Progenitor cell of endocrine pancreas (in vitro differentiated cells): ENCODE data around the gene LIMD2. TPM values are rescaled to one million over a fixed set of nuclear protein-coding genes. Genes with fewer than 3 reads are reported as not detected.
A peak's percentile ranks its signal among the peaks of the same experiment; 100 is the strongest.

Source experiments
- DNase-seq: peaks from one replicate; pipeline ENCODE4 v3.0.0; 2021; ENCODE audit warnings: low spot score; ENCODE audit not compliant: unreplicated experiment
- H3K27ac Mint-ChIP-seq: 2 replicates; pipeline ENCODE4 v1.8.0; 2021; ENCODE audit warnings: mild to moderate bottlenecking, moderate library complexity, mixed read lengths
- H3K27me3 Mint-ChIP-seq: 2 replicates; pipeline ENCODE4 v1.8.0; 2021; ENCODE audit warnings: mixed read lengths
- H3K36me3 Mint-ChIP-seq: 2 replicates; pipeline ENCODE4 v1.8.0; 2022; ENCODE audit warnings: mixed read lengths; ENCODE audit not compliant: insufficient read depth
- H3K4me1 Mint-ChIP-seq: 2 replicates; pipeline ENCODE4 v1.8.0; 2021; ENCODE audit warnings: low read depth, mixed read lengths
- H3K4me3 Mint-ChIP-seq: 2 replicates; pipeline ENCODE4 v1.8.0; 2021; ENCODE audit warnings: low read depth, mild to moderate bottlenecking, moderate library complexity, mixed read lengths
- H3K9me3 Mint-ChIP-seq: 2 replicates; pipeline ENCODE4 v1.8.0; 2021; ENCODE audit warnings: low read depth, mixed read lengths
- CTCF ChIP-seq: fragments of 200-600 bp; sonication (generic); IDR thresholded peaks from one replicate; pipeline ENCODE4 v1.5.0; 2021; ENCODE audit warnings: antibody characterized with exemption, mild to moderate bottlenecking; ENCODE audit not compliant: unreplicated experiment
- total RNA-seq: library from RNA; stranded (reverse); gene quantifications from 2 replicates; pipeline ENCODE4 v1.2.1, GENCODE V29; 2021

Gene LIMD2
- total RNA-seq, 1 donor from 2014 or later = 113 TPM

- peak overlapping the region; percentile 40 for H3K4me3 Mint-ChIP-seq
- H3K27me3 Mint-ChIP-seq = no peaks in the 10 kb centered on the region
- TF ChIP-seq CTCF = peak; percentile 44
- H3K4me1 Mint-ChIP-seq = peaks cover 4% of the 10 kb centered on the region
- H3K36me3 Mint-ChIP-seq = peaks cover 2% of the 10 kb centered on the region
- H3K9me3 Mint-ChIP-seq = no peaks in the 10 kb centered on the region
- no peak for DNase-seq
- no peak overlapping the region for H3K27ac Mint-ChIP-seq
These were observed 3.5 kb downstream of the LIMD2 start for GRCh38 chr17:63696381-63696961.

GRCh38 chr17:63695889-63696288, 4.0 kb downstream of the LIMD2 start:
- H3K27me3 Mint-ChIP-seq = no peaks in the 10 kb centered on the region
- H3K9me3 Mint-ChIP-seq = no peaks in the 10 kb centered on the region
- TF ChIP-seq CTCF = no peak
- H3K4me3 Mint-ChIP-seq = no peak overlapping the region
- peaks cover 5% of the 10 kb centered on the region for H3K36me3 Mint-ChIP-seq
- H3K27ac Mint-ChIP-seq = no peak overlapping the region
- H3K4me1 Mint-ChIP-seq = no peaks in the 10 kb centered on the region
- no peak for DNase-seq

GRCh38 chr17:63694950-63695773, 4.8 kb downstream of the LIMD2 start:
- Mint-ChIP-seq H3K27ac (no peak overlapping the region), H3K9me3 (no peaks in the 10 kb centered on the region), H3K27me3 (no peaks in the 10 kb centered on the region), H3K36me3 (peaks cover 5% of the 10 kb centered on the region), H3K4me1 (no peaks in the 10 kb centered on the region), H3K4me3 (no peak overlapping the region)
- TF ChIP-seq CTCF = no peak
- no peak for DNase-seq

GRCh38 chr17:63694229-63694949, 5.5 kb downstream of the LIMD2 start:
- TF ChIP-seq CTCF = no peak
- H3K4me3 Mint-ChIP-seq = no peak overlapping the region
- H3K27ac Mint-ChIP-seq = no peak overlapping the region
- H3K4me1 Mint-ChIP-seq = no peaks in the 10 kb centered on the region
- no peak for DNase-seq
- no peaks in the 10 kb centered on the region for H3K9me3 Mint-ChIP-seq
- H3K36me3 Mint-ChIP-seq = peaks cover 5% of the 10 kb centered on the region
- H3K27me3 Mint-ChIP-seq = no peaks in the 10 kb centered on the region

GRCh38 chr17:63693411-63694113, 6.4 kb downstream of the LIMD2 start:
- no peaks in the 10 kb centered on the region for H3K4me1 Mint-ChIP-seq
- no peak overlapping the region for H3K27ac Mint-ChIP-seq
- no peak overlapping the region for H3K4me3 Mint-ChIP-seq
- no peaks in the 10 kb centered on the region for H3K9me3 Mint-ChIP-seq
- DNase-seq = no peak
- peaks cover 5% of the 10 kb centered on the region for H3K36me3 Mint-ChIP-seq
- no peak for TF ChIP-seq CTCF
- H3K27me3 Mint-ChIP-seq = no peaks in the 10 kb centered on the region
